H1 (cell line): ENCODE measurements around the gene ESRP2. TPM values are rescaled to one million over a fixed set of nuclear protein-coding genes. Genes with fewer than 3 reads are reported as not detected.
A peak's percentile ranks its signal among the peaks of the same experiment; 100 is the strongest.

ENCODE experiments used
- ASH2L ChIP-seq: fragments of 200-600, 300-600 bp; sonication (generic); IDR thresholded peaks from one replicate; pipeline ENCODE4 v1.7.1; 2017; ENCODE audit warnings: low read length
- EZH2 ChIP-seq: fragments of 200-600 bp; sonication (generic); IDR thresholded peaks from 2 replicates; pipeline ENCODE4 v1.7.1; 2012; ENCODE audit warnings: low read depth, mild to moderate bottlenecking, moderate library complexity, low read length, inconsistent platforms; ENCODE audit not compliant: severe bottlenecking
- POLR2A ChIP-seq, 2 experiments: IDR thresholded peaks; 1 replicate in 1 of 2; 2 replicates in 1 of 2; pipeline ENCODE4 v1.6.1; 2011; ENCODE audit warnings: low read depth in 2 of 2, low read length in 2 of 2, mild to moderate bottlenecking in 2 of 2; ENCODE audit errors: control extremely low read depth in 1 of 2
- RBBP5 ChIP-seq: IDR thresholded peaks from 2 replicates; pipeline ENCODE4 v1.7.1; 2012; ENCODE audit warnings: low read depth, mild to moderate bottlenecking, inconsistent platforms, low read length, moderate library complexity, borderline replicate concordance
- SIN3A ChIP-seq, 2 experiments: IDR thresholded peaks in 1 of 2; conservative IDR thresholded peaks in 1 of 2; 2 replicates each; pipeline ENCODE4 v1.6.1; 2011 to 2012; ENCODE audit warnings: low read length in 2 of 2, improper control_type of control experiment in 1 of 2, low read depth in 1 of 2, mild to moderate bottlenecking in 1 of 2
- SP1 ChIP-seq: IDR thresholded peaks from 2 replicates; pipeline ENCODE4 v1.6.1; 2011; ENCODE audit warnings: low read depth, low read length
- polyA plus RNA-seq, 7 experiments: library from polyadenylated mRNA; depleted of rRNA in 3 of 7; stranded (reverse) in 5 of 7; unstranded in 2 of 7; fragments of >200 nt in 5 of 7; fragments of 200-250 nt in 2 of 7; gene quantifications; 1 replicate in 5 of 7; 2 replicates in 1 of 7; 4 replicates in 1 of 7; pipeline versions ENCODE4 v1.2.1 to v1.2.3, GENCODE V29; 2011 to 2013; ENCODE audit warnings: missing spikeins in 2 of 7, mixed read lengths in 2 of 7
- total RNA-seq: library from RNA; stranded (reverse); fragmentation: NEBNext Ultra II Directional; extraction: Animal tissue kit (Norgen Biotek cat#: 25700); gene quantifications from 2 replicates; pipeline ENCODE4 v1.2.1, GENCODE V29; 2021
- TF ChIP-seq, protein P1 (sequence below): fragments of 300-600 bp; sonication (generic); IDR thresholded peaks from 2 replicates; pipeline ENCODE4 v1.7.1; 2012; ENCODE audit warnings: low read length, moderate library complexity, mild to moderate bottlenecking, inconsistent platforms; ENCODE audit not compliant: insufficient replicate concordance

The ESRP2 gene
- total and polyA plus RNA-seq, 2 of the 8 experiments (the other 6 are each of a cell fraction or from before 2014, with no cell fraction given): 35.1 to 45.8 TPM

DNA sequence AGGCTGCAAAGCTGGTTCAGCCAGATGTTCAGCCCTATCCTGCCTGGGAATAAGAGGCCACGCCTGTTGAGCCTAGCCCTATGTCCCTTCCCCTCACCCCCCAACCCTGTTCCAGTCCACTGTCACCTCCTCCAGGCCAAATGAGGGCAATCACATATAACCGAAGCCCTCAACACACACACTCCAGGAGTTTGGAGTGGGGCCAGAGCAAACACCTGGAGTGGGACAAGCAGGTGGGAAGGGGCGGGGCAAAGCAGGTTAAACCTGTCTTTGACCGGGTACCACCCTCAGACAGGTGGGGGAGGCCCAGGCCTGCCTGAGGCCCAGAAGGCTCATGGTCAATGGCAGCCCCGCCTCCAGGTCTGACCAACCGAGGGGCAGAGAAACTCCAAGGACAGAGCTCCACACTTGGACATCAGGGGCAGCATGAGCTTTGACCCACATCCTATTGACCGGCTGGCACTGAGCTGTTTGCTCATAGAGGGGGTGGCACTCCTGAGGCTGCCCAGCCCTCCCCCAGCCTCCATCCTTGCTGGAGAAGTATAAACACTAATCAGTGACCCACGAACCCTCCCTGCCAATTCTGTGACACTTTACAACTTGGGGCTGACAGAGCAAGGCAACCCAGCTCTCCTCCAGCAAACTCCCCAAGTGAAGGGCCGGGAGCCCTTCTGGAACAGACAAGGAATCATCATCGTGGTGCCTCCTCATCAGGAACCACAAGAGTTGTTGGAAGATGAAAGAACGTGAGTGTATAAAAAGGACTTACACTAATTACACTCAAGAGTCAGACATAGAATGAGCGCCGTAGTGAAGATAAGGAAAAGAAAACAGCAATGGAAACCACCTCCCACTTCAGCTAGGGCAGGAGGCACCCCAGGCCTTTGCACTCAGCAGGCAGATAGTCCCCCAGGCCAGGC, 1.5 kb downstream of the ESRP2 start (continued):
- TF ChIP-seq, protein P1, sequence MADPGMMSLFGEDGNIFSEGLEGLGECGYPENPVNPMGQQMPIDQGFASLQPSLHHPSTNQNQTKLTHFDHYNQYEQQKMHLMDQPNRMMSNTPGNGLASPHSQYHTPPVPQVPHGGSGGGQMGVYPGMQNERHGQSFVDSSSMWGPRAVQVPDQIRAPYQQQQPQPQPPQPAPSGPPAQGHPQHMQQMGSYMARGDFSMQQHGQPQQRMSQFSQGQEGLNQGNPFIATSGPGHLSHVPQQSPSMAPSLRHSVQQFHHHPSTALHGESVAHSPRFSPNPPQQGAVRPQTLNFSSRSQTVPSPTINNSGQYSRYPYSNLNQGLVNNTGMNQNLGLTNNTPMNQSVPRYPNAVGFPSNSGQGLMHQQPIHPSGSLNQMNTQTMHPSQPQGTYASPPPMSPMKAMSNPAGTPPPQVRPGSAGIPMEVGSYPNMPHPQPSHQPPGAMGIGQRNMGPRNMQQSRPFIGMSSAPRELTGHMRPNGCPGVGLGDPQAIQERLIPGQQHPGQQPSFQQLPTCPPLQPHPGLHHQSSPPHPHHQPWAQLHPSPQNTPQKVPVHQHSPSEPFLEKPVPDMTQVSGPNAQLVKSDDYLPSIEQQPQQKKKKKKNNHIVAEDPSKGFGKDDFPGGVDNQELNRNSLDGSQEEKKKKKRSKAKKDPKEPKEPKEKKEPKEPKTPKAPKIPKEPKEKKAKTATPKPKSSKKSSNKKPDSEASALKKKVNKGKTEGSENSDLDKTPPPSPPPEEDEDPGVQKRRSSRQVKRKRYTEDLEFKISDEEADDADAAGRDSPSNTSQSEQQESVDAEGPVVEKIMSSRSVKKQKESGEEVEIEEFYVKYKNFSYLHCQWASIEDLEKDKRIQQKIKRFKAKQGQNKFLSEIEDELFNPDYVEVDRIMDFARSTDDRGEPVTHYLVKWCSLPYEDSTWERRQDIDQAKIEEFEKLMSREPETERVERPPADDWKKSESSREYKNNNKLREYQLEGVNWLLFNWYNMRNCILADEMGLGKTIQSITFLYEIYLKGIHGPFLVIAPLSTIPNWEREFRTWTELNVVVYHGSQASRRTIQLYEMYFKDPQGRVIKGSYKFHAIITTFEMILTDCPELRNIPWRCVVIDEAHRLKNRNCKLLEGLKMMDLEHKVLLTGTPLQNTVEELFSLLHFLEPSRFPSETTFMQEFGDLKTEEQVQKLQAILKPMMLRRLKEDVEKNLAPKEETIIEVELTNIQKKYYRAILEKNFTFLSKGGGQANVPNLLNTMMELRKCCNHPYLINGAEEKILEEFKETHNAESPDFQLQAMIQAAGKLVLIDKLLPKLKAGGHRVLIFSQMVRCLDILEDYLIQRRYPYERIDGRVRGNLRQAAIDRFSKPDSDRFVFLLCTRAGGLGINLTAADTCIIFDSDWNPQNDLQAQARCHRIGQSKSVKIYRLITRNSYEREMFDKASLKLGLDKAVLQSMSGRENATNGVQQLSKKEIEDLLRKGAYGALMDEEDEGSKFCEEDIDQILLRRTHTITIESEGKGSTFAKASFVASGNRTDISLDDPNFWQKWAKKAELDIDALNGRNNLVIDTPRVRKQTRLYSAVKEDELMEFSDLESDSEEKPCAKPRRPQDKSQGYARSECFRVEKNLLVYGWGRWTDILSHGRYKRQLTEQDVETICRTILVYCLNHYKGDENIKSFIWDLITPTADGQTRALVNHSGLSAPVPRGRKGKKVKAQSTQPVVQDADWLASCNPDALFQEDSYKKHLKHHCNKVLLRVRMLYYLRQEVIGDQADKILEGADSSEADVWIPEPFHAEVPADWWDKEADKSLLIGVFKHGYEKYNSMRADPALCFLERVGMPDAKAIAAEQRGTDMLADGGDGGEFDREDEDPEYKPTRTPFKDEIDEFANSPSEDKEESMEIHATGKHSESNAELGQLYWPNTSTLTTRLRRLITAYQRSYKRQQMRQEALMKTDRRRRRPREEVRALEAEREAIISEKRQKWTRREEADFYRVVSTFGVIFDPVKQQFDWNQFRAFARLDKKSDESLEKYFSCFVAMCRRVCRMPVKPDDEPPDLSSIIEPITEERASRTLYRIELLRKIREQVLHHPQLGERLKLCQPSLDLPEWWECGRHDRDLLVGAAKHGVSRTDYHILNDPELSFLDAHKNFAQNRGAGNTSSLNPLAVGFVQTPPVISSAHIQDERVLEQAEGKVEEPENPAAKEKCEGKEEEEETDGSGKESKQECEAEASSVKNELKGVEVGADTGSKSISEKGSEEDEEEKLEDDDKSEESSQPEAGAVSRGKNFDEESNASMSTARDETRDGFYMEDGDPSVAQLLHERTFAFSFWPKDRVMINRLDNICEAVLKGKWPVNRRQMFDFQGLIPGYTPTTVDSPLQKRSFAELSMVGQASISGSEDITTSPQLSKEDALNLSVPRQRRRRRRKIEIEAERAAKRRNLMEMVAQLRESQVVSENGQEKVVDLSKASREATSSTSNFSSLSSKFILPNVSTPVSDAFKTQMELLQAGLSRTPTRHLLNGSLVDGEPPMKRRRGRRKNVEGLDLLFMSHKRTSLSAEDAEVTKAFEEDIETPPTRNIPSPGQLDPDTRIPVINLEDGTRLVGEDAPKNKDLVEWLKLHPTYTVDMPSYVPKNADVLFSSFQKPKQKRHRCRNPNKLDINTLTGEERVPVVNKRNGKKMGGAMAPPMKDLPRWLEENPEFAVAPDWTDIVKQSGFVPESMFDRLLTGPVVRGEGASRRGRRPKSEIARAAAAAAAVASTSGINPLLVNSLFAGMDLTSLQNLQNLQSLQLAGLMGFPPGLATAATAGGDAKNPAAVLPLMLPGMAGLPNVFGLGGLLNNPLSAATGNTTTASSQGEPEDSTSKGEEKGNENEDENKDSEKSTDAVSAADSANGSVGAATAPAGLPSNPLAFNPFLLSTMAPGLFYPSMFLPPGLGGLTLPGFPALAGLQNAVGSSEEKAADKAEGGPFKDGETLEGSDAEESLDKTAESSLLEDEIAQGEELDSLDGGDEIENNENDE: no peak
- peak in 1 of 2 experiments; percentile 62; a peak in 1 of 4 replicates for TF ChIP-seq SIN3A (conservative IDR thresholded peaks at IDR 0.05 in 1 of 2, IDR thresholded peaks at IDR 0.05 in 1 of 2; ENCODE audit: low read depth in 1 of 2, low read length in 2 of 2)
- TF ChIP-seq POLR2A (IDR thresholded peaks at IDR 0.05; ENCODE audit: control extremely low read depth in 1 of 2, low read depth in 2 of 2, low read length in 2 of 2): peak in 1 of 2 experiments; percentile 50; a peak in 1 of 3 replicates
- 0 out of 2 replicates have a peak, but pooled peaks have one; percentile 6 for TF ChIP-seq RBBP5
- peak; percentile 37 for TF ChIP-seq ASH2L
- peak; percentile 3 for TF ChIP-seq EZH2
- 0 out of 2 replicates have a peak, but pooled peaks have one; percentile 37 for TF ChIP-seq SP1
- TF ChIP-seq, all 59 proteins: peak for 7
